Measurements from ENCODE around the gene INPP4B.

Gene INPP4B

DNA sequence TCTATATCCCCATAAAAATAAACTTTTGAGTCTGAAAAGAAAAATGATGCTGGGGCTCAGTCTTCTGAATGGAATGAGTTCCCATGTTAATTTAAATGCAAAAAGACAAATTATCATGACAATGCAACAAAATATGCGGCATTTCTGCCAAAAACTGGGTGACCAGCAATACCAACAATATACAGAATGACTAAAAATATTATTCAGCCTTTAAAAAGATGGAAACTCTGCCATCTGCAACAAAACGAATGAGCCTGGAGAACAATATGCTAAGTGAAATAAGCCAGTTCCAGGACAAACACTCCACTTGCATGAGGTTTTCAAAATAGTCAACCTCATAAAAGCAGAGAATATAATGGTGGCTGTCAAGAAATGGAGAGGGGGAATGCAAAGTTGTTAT is 651.2 kb downstream of the INPP4B start:
- no peak for DNase-seq

DNA sequence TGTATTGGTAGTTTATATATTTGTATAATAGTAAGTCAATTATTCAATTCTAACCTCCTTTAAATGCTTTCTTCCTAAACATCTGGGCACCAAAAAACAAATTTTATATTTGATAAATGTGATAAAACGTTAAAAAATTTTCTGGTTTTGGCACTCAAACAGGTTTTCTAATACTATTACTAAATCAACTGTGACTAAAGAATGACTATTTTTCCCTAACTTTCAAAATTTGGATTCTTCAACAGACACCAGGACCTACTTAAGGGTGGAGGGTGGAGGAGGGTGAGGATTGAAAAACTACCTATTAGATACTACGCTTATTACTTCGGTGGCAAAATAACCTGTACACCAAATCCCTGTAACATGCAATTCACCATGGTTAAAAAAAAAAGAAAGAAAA is 654.2 kb downstream of the INPP4B start:
- no peak for DNase-seq

DNA sequence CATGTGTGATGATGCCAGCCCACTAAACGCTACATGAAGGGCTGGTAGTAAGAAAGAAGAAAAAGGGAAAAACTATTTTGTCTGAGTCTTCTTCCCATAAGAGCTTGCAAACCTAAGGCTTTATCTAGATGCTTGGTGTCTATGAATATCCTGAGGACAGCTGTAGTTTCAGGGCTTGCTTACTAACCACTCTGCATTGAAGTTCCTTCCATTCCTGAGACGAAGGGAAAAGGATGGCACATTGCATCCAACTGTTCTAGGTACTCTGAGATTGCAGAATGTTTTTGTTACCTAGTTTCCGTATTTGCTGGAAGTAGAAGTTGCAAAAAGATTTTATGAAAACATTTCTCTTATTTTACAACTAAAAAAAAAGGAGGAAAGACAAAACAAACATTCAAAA is 665.1 kb downstream of the INPP4B start:
- no peak for DNase-seq

DNA sequence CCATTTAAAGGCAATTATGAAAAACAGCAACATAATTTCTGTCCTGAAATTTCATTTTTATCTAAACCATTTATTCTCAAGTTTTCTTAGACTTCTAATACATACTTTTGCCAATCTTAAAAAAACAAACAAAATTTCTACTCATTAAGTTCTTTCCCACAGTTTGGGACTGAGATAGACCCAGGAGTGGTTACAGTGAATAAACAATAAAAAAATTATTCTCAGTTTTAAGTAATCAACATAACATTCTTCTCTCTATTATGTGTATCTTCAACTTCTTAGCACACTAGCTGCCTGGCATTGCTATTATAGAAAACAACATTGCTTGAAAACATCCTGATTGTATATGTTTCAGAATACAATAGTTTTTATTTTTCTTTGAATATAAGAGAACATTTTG is 676.9 kb downstream of the INPP4B start:
- DNase-seq: no peak

DNA sequence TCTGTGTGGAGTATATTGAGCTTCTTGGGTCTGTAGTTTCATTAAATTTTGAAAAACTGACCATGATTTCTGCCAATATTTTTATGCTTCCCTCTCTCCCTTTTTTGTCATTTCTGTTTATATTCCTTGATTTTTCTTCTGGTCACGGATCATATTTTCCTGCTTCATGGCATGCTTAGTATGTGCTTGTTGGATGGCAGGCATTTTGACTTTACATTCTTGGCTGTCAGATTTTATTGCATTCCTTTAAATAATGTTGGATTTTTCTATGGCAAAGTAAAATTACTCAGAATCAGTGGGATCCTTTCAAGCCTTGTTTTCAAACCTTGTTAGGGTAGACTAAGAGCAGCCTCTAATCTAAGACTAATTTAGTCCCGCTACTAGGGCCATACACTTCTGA is 677.9 kb downstream of the INPP4B start:
- DNase-seq: no peak

DNA sequence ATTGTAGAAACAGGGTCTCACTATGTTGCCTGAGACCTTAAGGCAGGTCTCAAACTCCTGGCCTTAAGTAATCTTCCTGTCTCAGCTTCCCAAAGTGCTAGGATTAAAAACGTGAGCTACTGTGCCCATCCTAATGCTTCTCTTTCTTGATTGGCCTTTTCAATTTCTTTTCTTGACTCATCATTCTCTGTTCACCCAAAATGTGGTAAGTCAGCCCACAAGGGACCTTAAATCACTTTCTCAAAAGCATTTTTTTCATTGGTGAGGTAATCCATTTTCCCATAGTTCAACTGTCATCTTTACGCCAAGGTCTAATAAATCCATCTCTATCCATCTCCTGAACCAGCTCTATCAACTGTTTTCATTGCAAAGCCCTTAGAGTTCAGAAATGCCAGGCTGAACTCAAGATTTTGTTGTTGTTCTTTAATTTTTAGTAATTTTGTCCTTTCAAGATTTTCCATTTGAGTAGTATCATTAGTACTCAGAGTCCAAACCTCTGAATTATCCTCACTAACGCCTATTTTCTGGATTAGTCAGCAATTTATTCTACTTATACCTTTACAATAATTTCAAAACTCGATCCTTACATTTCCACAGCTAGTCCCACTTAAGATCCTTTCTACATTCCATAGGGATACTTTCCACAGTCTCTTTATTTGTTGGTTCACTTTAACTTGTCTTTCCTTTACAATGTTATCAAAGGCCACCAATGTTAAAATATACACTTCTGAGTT is 681.2 kb downstream of the INPP4B start:
- DNase-seq: no peak

DNA sequence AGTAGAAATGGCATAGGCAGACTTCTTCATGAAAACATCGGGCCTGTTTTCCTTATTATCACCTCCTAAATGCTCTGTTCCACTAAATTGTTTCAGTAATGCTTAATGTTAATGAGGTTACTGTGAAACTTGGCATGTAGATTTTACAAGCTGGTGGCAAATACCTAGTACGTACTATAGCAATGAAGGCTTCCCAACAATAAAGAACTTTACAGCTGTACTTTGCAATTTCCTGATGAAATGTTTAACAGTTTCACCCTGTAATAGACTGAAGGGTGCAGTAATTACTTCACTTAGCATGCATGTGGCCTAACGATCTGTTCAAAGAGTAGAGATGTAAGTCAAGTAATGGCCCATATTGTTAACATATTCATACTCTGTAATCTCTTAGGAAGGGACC is 685.0 kb downstream of the INPP4B start:
- DNase-seq: no peak

DNA sequence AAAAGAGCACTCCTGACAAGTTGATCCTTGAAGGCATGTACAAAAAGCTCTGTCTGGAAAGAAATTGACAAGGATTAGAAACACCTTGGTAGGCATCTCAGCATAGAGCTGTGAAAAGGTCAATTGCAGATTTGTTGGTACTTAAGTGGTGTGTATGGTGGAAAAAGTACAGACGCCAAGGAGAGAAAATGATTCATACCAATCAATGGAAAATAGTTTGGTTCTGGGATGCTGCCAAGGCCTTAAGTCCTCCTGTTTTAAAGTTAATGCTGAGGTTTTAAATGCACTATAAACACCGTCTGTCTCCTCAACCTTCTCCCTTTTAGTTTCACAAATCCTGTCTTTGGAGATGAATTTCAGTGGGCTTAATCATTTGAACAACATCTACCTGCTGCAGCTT is 685.6 kb downstream of the INPP4B start:
- no peak for DNase-seq

DNA sequence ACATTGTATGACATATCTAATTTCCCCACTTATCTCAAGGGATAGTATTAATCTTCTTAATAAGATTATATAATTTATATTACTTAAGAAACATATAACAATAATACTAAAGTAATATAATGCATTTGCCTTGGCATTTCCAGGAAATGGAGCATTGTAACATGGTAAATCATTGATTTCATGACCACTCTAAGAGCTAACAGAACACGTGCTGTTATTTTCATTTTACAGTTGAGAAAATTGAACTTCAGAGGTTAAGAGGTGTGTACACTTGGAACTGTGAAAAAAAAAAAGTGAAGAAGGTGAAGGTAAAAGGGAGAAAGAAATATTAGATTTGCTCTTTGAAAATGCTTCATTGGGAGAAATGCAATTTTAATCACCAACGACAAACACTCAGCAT is 687.1 kb downstream of the INPP4B start:
- no peak for DNase-seq

DNA sequence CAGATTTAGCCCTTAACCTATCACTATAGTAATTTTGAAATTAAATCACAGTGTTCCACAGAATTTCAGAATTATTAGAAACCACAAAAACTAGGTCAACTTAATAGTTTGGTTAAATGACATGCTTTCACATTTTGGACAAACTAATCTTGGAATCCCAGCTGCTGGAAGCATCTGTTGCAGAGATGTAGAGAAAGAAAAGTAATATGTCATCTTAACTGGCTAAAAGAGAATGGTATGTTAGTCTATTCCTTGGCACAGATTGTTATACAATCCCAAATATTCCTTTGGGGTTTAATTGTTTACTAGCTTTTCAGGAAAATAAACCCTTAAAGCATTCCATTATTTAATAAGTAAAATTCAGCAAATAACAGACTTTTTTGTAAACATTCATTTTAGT is 689.8 kb downstream of the INPP4B start:
- DNase-seq: no peak

DNA sequence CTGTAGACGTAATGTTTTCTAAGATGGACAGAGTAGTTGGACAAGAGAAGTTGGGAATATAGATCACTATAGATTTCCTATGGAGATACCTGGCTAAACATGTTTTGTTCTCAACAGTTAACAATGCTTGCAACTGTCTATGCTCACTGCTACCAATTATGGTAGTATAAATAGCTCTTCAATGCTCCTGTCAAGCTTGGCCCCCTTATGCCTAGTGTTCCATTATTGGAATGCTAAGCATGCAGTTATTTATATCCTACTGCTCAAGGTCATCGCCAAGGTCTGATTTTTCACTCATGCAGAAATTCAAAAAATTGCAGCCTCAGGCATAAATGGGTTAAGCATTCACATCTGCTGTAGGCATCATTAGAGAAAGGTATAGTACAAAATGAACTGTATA is 690.8 kb downstream of the INPP4B start:
- DNase-seq: no peak

DNA sequence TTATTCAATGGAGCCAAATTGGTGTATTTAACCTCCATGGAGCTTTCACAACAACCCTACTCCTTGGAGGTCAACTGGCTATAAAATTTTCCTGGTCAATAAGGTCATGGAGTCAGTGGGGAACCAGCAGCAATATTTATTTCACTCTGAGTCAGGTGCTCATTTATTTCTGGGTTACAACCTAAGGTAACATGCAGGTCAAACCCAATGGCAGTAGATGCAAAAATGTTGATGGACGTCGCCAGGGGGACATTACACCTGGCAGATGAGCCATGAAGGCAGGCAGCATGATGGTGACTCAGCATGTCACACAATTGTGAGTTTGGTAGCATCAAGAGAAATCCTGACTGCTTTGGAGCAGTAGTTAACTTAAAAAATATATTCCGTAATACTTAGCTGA is 695.6 kb downstream of the INPP4B start:
- no peak for DNase-seq

DNA sequence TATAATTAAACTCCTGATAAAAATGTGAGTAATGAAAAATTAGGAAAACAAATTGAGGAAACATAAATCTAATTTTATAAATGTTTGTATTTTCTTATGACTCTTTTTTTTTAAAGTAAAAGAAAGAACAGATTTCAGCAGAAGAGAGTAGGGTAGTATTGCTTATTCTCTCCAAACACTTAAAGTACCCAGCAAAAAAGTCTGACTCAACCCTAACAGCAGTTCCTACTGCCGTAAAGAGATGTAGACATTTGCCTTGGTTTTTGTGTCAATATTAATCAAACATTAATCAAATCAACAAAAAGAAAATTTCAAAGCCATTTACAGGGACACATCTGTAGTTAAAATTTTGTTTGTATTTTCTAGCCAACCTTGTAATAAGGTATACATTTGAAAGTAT is 701.3 kb downstream of the INPP4B start:
- DNase-seq: no peak

DNA sequence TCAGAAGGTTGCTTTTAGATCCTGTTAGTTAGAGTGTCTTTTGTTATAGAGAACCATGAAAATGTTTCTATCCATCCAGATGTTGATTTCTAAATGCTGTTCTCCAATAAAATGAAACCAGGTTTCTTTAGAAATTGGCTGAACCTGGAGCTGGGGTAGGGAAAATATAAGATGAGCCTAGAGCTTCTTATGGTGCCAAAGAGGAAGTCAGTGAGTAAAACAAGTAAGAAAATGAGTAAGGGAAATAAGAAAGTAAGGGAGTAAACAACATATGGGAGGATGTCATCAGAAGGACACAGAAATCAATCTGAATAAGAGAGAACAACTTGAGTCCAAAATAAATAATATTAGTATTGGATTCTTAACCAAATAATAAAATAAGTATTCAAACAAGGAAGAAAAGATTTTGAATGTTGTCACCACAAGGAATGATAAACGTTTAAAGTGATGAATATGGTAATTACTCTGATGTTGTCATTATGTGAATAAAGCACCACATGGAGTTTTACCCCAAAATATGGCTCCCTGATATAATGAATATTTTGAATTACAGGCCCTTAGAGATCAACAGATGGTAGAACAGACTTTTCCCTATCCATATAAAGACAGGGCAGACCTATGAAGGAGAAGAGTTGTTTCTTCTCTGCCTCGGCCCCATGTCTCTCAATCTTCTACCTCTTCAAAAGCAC is 703.6 kb downstream of the INPP4B start:
- DNase-seq: no peak

DNA sequence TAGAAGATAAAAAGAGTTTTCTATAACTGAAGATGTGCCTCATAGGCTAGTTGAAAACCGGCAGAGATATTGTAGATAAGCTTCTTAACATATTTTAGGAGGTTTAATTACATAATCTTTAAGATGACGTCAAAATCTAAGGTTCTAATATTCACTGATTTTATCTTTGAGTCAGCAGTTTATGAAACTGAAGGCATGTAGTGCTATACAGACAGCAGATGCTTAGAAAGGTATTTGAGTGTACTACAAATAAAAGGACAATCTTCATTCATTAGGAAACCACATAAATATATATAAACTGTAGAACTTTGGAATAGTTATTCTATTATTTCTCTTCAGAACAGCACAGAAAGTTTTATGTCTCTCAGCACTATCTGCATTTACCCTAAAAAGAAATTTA is 704.9 kb downstream of the INPP4B start:
- no peak for DNase-seq

DNA sequence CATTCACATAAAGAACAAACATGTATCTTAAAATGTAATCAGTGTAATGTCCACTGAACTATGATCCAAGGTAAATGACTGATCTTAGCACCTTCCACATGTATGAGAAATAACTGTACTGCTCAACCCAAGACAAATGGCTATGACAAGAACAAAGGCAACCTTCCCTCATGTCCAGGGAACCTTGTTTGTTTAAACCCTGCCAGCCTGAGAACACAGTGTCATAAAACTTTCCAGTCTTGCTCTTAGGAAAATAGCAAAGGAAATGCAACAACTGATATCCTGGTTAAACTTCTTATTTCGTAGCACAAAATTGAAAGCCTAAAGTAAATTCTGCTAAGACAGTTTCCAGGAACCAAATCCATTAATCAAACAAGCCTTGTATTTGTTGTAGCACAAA is 715.4 kb downstream of the INPP4B start:
- no peak for DNase-seq

DNA sequence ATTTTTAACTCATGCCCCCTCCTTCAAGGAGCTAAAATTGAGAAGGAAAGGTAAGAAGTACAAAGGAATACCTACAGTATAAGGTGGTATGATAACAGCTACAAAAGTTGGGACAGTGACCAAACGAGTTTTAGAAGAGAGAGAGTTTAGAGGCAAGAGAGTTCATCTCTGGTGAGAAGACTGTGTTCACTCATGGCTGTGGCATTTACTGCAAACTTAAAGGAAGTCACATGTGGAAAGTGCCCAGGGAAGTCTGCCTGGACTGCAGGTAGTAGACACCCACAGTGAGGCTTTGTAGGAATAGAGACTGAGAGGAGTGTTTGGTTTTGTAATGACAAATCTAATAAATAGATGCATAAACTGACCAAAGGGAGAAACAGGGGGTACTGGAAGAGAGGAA is 716.2 kb downstream of the INPP4B start:
- DNase-seq: no peak

DNA sequence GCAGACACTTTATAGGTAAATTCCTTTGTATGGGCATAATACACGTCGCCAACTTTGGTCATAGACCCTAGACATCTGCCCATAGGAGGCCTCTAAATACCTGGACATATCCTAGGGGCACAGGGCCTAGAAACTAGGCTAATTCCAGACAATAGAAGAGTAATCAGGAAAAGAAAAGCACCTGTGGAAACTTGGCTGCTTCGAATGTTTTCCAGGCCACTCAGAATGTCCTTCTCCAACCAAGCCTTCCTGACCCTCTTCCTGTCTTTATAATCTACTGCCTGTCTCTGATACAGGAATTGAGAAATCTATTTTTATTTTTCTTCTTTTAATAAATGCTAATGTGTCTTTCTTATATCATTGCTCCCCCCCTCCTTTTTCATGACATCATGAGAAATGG is 716.6 kb downstream of the INPP4B start:
- DNase-seq: no peak

DNA sequence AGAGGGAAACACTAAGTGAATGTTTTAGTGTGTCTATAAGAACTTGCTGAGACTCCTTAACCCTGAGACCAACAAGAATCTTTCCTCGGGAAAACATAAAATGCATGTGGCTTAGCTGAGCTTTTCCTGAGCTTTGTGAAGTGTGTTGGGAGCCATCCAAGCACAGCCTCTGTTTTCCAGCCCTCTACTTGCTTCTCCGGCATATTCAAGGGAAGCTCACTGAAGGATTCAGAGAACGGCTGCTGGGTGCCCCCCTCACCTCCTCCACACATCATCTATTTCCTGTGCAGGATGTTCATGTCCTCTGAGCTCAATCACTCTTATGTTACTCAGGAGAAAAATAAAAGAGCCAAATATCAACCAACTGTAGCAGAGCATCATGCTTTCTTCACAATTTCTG is 717.6 kb downstream of the INPP4B start:
- no peak for DNase-seq

DNA sequence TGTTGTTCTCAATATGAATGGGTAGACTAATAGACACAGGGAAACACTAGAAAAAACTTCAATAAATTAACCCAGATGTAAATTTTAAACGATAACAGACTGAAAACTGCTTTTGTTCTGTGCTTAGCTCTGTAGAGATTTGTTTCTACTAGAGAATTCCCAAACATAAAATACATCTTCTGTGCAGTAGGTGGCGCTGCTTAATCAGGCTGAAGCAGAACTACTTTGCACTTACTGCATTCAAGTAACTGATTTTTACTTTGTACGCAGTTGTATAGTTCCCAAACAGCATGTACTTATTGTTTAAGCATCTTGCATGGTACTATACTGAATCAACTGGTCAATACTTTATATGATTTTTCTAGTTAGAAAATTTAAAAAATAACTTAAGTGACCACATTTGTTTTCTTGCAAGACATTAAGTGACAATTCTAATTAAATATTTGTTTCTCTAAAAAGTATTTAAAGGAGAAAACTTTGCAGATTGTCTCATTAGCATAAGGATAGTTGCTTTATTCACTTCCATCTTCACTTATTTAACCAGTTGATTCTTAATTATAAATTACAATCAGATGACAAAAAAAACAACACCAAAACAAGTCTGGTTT is 719.1 kb downstream of the INPP4B start:
- DNase-seq: peak; percentile 19

DNA sequence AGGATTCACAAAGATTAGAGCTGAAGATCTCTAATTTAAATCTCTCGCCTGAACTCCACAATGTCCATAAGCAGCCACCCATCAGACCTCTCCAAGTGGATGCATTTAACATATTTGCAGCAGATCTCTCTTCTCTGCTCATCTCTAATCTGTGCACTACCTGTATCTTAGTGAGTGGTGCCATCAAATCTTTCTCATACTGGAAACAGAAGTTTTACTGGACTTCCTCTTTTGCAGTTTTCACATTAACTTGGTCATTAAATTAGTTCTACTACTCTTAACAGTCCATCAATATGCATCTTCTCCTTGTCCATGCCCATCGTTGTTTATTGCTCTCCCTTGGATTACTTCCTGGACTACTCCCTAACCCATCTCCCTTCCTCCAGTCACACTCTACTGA is 721.2 kb downstream of the INPP4B start:
- DNase-seq: no peak

DNA sequence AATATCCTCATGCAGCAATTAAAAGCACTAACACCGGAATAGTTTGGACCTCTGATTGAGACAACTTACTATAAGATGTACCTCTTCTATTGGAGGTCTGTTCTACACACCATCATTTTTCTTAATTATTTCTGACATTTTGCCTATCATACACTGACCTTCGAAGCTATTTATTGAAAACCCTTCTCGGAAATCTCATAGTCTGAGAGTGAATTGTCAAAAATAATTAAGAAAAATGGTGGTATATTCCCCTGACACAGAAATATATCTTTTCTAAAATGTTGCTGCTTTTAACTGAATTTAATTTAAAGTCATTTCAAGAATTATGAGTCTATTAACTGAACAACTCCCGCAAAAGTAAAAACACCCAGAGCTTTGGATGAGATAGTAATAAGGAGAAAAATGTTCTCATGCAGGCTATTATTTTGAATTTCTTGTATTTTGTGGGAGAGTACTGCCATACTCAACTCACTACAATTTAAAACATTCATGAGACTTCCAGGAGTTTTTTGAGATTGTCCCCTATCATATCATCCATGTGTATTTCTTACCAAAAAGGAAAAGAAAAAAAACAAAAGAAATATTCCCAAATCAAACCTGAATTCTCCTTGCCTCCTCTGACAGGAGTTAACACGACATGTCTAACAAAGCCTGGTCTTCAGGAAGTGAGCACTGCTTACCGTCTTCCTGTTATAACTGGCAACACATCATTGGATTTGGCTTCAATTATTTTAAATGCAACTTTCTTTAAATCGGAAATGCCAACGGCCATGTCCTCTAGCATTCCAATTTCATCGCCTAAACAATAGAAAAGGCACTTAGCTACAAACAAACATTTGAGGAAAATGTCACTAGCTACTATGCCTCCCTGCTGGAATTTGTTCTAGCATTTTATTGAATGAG is 724.4 kb downstream of the INPP4B start:
- DNase-seq: no peak

DNA sequence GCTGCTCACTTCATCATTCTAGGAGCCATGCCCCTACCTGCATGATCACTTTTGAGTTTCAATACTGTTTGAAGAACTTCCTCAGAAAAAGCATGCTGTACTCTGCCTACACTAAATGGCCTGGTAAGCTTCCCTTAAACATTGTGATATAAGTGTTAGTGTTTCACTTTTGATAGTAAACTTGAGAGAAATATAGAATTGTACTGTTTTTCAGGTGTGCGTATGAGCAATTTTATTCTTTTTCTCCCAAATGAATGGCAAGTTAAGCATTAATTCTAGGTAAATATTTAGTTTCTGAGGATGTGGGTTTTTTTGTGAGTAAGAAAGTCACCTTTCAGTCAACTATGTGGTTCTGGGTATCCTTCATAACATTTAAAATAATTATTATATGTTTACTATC is 725.2 kb downstream of the INPP4B start:
- no peak for DNase-seq
